GM12801 (cell line): Measurements from ENCODE around the gene TPCN2.

ENCODE experiments used
- TF ChIP-seq, protein P1 (sequence below): IDR thresholded peaks from one replicate; pipeline ENCODE4 v1.5.1; 2011; ENCODE audit warnings: control low read depth; ENCODE audit not compliant: insufficient read length; ENCODE audit errors: extremely low read depth

TPCN2 gene

DNA sequence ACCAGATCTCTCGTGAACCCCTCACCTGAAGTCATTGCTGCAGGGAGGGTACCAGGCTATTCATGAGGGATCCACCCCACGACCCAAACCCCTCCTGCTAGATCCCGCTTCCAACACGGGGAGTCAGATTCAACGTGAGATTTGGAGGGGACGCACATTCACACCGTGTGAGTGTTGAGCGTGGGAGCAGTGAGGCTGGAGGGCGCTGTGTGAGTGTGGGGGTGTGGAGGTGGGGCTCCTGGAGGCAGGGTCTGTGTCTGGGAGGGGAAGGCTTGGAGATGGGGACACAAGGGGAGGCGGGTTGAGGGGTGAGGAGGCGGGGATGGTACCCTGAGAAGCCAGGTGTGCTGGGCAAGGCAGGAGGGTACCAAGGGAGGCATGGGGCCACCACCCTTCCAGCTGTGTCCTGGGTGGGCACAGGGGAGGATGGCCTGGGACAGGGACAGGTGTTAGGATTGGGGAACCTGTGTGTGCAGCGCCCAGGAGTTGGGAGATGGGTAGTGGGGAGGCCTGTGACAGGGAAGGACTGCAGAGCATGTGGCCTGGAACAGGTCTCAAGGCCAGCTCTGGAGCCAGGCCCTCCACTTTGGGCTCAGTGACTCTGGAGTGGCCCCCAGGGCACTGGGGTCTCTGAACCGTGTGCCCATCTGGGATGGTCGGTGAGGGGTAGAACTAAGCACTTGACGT lies 13.6 kb downstream of the TPCN2 start:
- TF ChIP-seq, protein P1, sequence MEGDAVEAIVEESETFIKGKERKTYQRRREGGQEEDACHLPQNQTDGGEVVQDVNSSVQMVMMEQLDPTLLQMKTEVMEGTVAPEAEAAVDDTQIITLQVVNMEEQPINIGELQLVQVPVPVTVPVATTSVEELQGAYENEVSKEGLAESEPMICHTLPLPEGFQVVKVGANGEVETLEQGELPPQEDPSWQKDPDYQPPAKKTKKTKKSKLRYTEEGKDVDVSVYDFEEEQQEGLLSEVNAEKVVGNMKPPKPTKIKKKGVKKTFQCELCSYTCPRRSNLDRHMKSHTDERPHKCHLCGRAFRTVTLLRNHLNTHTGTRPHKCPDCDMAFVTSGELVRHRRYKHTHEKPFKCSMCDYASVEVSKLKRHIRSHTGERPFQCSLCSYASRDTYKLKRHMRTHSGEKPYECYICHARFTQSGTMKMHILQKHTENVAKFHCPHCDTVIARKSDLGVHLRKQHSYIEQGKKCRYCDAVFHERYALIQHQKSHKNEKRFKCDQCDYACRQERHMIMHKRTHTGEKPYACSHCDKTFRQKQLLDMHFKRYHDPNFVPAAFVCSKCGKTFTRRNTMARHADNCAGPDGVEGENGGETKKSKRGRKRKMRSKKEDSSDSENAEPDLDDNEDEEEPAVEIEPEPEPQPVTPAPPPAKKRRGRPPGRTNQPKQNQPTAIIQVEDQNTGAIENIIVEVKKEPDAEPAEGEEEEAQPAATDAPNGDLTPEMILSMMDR, result no peak

DNA sequence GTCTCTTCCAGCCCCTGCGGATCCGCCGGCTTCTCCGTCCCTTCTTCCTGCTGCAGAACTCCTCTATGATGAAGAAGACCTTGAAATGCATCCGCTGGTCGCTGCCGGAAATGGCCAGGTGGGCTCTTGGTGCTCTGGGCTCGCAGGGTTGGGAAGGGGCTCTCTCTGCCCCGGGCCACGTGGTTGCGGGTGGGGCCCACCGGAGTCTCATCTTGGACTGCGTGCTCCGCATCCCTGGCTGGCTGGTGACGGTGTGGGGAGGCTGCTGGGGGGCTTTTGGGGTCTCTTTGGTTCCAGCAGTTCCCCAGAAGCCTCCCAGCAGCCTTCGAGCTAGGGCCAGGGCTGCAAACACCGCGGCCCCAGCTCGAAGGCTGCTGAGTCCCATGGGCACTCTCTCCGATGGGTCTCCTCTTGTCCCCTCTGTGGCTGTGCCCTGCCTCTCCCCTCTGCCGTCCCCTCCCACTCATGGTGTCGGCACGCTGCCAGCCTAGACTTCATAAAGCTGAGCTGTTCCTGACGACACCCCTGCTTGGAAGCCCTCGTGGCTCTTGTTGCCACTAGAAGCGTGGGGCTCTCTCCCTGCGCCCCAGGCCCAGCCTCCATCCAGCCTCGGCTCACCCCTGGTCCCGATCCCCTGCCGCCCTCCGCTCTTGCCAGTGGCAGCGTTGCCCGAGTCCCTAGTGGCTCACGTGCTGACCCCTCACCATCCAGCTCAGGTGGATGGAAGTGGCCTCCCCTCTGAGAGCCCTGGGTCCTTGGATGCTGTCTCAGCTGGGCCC lies 14.3 kb downstream of the TPCN2 start:
- TF ChIP-seq, protein P1, result no peak

DNA sequence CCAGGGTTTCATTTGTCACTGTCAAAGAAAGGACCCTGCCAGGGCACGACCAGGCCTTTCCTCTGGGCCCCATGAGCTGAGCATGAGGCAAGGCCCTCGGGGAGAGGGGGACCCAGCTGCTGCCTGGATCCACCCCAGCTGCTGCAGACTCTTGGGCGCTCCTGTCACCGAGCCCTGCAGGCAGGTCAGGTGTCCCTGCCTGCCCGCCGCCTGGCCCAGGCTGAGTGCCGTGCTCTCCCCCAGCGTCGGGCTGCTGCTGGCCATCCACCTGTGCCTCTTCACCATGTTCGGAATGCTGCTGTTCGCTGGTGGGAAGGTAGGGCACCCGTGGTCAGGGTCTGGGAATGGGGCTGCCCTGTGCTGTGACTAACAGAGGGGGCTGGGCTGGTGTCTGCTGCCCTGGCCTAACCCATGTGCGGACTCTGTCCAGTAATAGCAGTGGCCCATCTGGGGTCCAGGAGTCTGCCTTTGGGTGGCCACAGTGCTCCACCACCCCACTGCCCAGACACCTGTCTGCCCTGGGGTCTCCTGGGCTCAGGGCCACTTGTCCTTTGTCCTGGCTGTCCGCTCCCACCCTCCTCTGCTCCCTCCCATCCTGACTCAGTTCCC lies 15.0 kb downstream of the TPCN2 start:
- TF ChIP-seq, protein P1, result no peak

DNA sequence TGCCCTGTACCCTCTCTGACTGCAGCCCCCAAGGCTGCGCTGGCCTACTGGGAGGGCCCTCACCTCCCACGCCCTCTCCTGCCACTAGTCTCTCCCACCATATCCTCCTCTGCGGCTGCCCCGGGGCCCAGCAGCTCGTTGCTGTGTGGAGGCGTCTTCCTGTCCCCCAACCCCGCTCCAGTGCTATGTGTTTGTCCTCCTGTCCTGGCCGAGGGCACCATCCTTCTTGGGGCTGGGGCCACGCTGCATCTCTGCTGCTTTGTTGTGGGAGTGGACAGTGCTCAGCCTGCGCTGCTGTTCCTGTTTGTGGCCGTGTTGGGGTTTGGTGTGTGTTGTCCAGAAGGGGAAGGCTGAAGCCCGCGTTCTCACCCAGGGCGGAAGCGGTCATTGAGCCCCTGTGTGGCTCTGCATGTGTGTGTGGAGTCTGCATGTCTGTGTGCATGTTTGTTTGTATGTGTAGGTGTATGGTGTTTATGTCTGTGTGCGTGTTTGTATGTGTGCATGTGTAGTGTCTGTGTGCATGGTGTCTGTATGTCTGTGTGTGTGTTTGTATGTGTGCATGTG lies 15.7 kb downstream of the TPCN2 start:
- TF ChIP-seq, protein P1, result no peak

DNA sequence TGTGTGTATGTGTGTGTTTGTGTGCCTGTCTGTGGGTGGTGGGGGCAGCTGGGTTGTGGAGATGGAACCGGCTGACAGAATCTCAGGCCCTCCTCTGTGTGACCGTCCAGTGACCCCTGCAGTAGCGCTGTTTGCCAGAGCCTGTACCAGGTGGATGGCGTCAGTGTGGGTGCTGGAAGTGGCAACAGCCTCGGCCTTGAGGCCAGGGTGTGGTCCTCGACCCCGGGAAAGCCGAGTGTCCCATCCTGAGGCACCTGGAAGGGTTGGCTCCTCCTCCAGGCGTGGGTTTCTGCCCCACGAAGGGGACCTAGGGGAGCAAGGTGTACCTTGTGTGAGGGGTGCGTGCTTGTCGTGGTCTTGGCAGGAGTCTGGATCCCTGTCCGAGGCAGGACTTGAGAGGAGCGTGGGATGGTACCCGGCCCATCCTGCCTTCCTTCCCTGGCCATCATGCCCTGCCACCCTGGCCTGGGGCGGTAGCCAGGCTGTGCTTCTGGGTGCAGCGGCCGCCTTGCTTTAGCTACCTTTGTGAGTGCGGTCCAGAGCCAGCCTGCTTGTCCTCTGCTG lies 16.5 kb downstream of the TPCN2 start:
- TF ChIP-seq, protein P1, result no peak

DNA sequence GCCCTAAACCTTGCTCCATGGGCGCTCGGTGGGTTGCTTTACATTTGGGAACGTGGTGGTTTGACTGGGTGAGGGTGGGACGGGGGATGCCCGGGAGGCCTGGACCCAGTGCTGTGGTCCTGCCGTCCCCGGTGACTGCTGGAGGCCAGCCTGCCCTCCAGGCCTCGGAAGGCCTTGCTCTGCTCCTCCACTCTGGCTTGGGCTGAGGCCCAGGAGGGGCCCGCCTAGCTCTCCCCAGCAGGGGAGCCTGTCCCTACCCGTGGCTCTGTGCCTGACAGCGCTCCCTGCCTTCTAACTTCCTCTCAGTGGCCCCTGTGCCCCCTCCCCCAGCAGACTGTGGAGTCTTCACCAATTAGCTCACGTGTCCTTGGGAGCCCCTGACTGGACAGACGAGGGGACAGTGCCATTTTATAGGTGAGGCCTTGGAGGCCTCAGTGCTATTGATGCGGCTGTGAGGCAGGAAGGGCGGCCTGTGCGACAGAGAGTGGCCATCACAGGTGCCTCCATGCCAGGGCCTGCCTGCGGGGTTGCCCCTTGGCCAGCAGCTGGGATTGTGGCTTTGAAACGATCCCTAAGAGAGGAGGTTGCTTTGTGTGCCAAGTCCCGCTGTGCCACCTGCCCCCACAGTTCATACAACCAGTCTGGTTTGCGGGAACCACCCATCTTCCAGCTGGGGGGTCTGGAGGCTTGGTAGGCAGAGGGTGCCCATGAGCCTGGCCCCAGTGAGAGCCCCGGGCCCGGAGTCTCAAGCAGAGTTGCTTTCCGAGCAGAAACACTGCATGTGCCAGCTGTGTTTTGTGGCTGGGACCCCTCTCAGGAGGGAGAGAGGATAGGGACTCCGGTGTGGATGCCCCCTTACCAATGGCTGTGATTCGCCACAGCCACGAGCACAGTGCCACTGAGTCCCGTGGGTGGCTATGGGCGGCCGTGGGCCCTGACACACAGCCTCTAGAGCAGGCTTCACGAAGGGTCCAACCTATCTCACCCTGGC lies 17.7 kb downstream of the TPCN2 start:
- TF ChIP-seq, protein P1, result no peak
